Measurements from ENCODE around the gene WDR86. TPM values are rescaled to one million over a fixed set of nuclear protein-coding genes. Genes with fewer than 3 reads are reported as not detected.

WDR86 gene
- total RNA-seq, 1 experiment from 2014 or later, result 24.4 TPM

GRCh38 chr7:151428378-151429236, 18.8 kb upstream of the WDR86 start:
- Mint-ChIP-seq H3K36me3 (no peaks in the 10 kb centered on the region), H3K27ac (no peak overlapping the region), H3K4me1 (peaks cover 32% of the 10 kb centered on the region), H3K4me3 (no peak overlapping the region), H3K9me3 (no peaks in the 10 kb centered on the region), H3K27me3 (ENCODE audit: low read depth) (peaks cover 3% of the 10 kb centered on the region)
- DNase-seq (ENCODE audit: low spot score), result no peak
- POLR2A ChIA-PET, result no interaction called here
- peak; percentile 20 for ATAC-seq
- CTCF ChIA-PET, result interaction anchor here (0.7 kb wide), 1 partner anchor 184 kb away, joined by 3 read pairs; no protein-coding TSS in a partner anchor
- no peak for TF ChIP-seq ATF6 (CRISPR knock-in tag; IDR thresholded peaks at IDR 0.05)
- no peak for TF ChIP-seq ERG (CRISPR knock-in tag; IDR thresholded peaks at IDR 0.05)
- TF ChIP-seq, protein P1, sequence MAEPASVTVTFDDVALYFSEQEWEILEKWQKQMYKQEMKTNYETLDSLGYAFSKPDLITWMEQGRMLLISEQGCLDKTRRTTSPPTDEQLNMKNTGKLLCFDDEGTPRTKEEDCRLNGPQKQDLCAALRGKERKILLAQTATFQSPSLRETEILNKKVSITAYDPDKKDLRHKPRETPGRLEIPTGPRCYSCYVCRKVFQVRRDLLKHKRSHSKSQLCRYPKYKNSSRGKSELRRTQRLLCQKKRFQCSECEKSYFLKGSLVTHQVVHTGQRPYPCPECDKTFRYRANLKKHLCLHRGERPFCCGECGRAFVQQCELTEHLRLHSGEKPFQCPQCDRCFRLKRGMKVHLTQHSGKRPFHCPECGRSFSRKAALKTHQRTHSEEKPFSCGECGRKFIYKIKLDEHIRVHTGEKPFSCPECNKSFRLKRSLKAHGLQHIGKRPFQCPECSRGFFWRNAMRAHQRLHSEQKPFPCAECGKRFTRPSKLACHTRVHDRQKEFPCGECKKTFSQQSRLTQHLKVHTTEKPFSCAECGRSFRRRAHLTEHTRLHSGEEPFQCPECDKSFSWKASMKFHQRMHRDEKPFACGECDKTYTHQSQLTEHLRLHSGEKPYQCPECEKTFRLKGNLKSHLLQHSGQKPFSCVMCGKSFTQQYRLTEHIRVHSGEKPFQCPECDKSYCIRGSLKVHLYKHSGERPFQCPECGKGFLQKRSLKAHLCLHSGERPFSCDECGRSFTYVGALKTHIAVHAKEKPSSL (CRISPR knock-in tag; conservative IDR thresholded peaks at IDR 0.05), result no peak
- no peak for TF ChIP-seq FOXP4 (CRISPR knock-in tag; IDR thresholded peaks at IDR 0.05)
- TF ChIP-seq MYBL2 (CRISPR knock-in tag; IDR thresholded peaks at IDR 0.05), result no peak
- no peak for TF ChIP-seq ZMAT4 (CRISPR knock-in tag; IDR thresholded peaks at IDR 0.05)
- TF ChIP-seq FOXJ3 (CRISPR knock-in tag; IDR thresholded peaks at IDR 0.05; ENCODE audit: borderline replicate concordance), result no peak
- TF ChIP-seq, protein P2, sequence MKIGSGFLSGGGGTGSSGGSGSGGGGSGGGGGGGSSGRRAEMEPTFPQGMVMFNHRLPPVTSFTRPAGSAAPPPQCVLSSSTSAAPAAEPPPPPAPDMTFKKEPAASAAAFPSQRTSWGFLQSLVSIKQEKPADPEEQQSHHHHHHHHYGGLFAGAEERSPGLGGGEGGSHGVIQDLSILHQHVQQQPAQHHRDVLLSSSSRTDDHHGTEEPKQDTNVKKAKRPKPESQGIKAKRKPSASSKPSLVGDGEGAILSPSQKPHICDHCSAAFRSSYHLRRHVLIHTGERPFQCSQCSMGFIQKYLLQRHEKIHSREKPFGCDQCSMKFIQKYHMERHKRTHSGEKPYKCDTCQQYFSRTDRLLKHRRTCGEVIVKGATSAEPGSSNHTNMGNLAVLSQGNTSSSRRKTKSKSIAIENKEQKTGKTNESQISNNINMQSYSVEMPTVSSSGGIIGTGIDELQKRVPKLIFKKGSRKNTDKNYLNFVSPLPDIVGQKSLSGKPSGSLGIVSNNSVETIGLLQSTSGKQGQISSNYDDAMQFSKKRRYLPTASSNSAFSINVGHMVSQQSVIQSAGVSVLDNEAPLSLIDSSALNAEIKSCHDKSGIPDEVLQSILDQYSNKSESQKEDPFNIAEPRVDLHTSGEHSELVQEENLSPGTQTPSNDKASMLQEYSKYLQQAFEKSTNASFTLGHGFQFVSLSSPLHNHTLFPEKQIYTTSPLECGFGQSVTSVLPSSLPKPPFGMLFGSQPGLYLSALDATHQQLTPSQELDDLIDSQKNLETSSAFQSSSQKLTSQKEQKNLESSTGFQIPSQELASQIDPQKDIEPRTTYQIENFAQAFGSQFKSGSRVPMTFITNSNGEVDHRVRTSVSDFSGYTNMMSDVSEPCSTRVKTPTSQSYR (CRISPR knock-in tag; IDR thresholded peaks at IDR 0.05), result no peak
- no peak for TF ChIP-seq GABPB1 (CRISPR knock-in tag; IDR thresholded peaks at IDR 0.05)
- no peak for TF ChIP-seq GTF2I (CRISPR knock-in tag; conservative IDR thresholded peaks at IDR 0.05)
- TF ChIP-seq ZNF263 (CRISPR knock-in tag; IDR thresholded peaks at IDR 0.05; ENCODE audit: low read depth), result no peak
- no peak for TF ChIP-seq ZBTB43 (CRISPR knock-in tag; IDR thresholded peaks at IDR 0.05)
- TF ChIP-seq EMX1 (CRISPR knock-in tag; IDR thresholded peaks at IDR 0.05), result no peak
- TF ChIP-seq IRF1 (CRISPR knock-in tag; IDR thresholded peaks at IDR 0.05), result no peak
- TF ChIP-seq, protein P3, sequence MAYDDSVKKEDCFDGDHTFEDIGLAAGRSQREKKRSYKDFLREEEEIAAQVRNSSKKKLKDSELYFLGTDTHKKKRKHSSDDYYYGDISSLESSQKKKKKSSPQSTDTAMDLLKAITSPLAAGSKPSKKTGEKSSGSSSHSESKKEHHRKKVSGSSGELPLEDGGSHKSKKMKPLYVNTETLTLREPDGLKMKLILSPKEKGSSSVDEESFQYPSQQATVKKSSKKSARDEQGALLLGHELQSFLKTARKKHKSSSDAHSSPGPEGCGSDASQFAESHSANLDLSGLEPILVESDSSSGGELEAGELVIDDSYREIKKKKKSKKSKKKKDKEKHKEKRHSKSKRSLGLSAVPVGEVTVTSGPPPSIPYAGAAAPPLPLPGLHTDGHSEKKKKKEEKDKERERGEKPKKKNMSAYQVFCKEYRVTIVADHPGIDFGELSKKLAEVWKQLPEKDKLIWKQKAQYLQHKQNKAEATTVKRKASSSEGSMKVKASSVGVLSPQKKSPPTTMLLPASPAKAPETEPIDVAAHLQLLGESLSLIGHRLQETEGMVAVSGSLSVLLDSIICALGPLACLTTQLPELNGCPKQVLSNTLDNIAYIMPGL (CRISPR knock-in tag; IDR thresholded peaks at IDR 0.05), result no peak
- no peak for TF ChIP-seq CREM (CRISPR knock-in tag; IDR thresholded peaks at IDR 0.05)
- no peak for TF ChIP-seq ZSCAN18 (CRISPR knock-in tag; IDR thresholded peaks at IDR 0.05)
- TF ChIP-seq MXD4 (CRISPR knock-in tag; IDR thresholded peaks at IDR 0.05; ENCODE audit: borderline replicate concordance), result no peak
